ENCODE measurements around the gene CAPN10.

CAPN10 gene

GRCh38 chr2:240637116-240637900, 50.8 kb downstream of the CAPN10 start:
- H3K4me3 ChIP-seq (replicated peaks; ENCODE audit: insufficient read depth, low read length), result no peak overlapping the region
- H3K27me3 ChIP-seq (ENCODE audit: insufficient read depth, poor library complexity, severe bottlenecking), result no peaks in the 10 kb centered on the region
- TF ChIP-seq GABPA (IDR thresholded peaks at IDR 0.05; ENCODE audit: low read depth) (no peak), POLR2AphosphoS5 (IDR thresholded peaks at IDR 0.05; ENCODE audit: low read depth) (no peak), SPI1 (IDR thresholded peaks at IDR 0.05; ENCODE audit: borderline replicate concordance, low read depth) (no peak), REST (IDR thresholded peaks at IDR 0.05; ENCODE audit: insufficient replicate concordance, low read depth) (no peak), CTCF (IDR thresholded peaks at IDR 0.05; ENCODE audit: insufficient read depth, low read length) (no peak)
- DNase-seq (ENCODE audit: low read depth in 1 of 2, low spot score in 1 of 2), result no peak
- no peak overlapping the region for H3K27ac ChIP-seq (replicated peaks)

GRCh38 chr2:240637901-240638345, 51.4 kb downstream of the CAPN10 start:
- no peak for TF ChIP-seq CTCF (IDR thresholded peaks at IDR 0.05; ENCODE audit: insufficient read depth, low read length)
- TF ChIP-seq POLR2AphosphoS5 (IDR thresholded peaks at IDR 0.05; ENCODE audit: low read depth), result no peak
- TF ChIP-seq REST (IDR thresholded peaks at IDR 0.05; ENCODE audit: insufficient replicate concordance, low read depth), result no peak
- no peak for TF ChIP-seq GABPA (IDR thresholded peaks at IDR 0.05; ENCODE audit: low read depth)
- TF ChIP-seq SPI1 (IDR thresholded peaks at IDR 0.05; ENCODE audit: borderline replicate concordance, low read depth), result no peak
- no peak for DNase-seq (ENCODE audit: low read depth in 1 of 2, low spot score in 1 of 2)

GRCh38 chr2:240638512-240639160, 52.1 kb downstream of the CAPN10 start:
- H3K27ac ChIP-seq (replicated peaks), result no peak overlapping the region
- no peaks in the 10 kb centered on the region for H3K27me3 ChIP-seq (ENCODE audit: insufficient read depth, poor library complexity, severe bottlenecking)
- DNase-seq (ENCODE audit: low read depth in 1 of 2, low spot score in 1 of 2), result no peak
- H3K4me3 ChIP-seq (replicated peaks; ENCODE audit: insufficient read depth, low read length), result no peak overlapping the region
- TF ChIP-seq REST (IDR thresholded peaks at IDR 0.05; ENCODE audit: insufficient replicate concordance, low read depth) (no peak), SPI1 (IDR thresholded peaks at IDR 0.05; ENCODE audit: borderline replicate concordance, low read depth) (no peak)

More at GRCh38 chr2:240637901-240638345, 51.4 kb downstream of the CAPN10 start:
- no peak overlapping the region for H3K27ac ChIP-seq (replicated peaks)
- H3K27me3 ChIP-seq (ENCODE audit: insufficient read depth, poor library complexity, severe bottlenecking), result no peaks in the 10 kb centered on the region
- H3K4me3 ChIP-seq (replicated peaks; ENCODE audit: insufficient read depth, low read length), result no peak overlapping the region

Measured in HL-60 (cell line).